Lower lobe of right lung (tissue), 2 donors: ENCODE data around the gene ALPI. TPM values are rescaled to one million over a fixed set of nuclear protein-coding genes. Genes with fewer than 3 reads are reported as not detected.

Source experiments
- ATAC-seq, 2 donors: fragments of 200-7000 bp; cut with Tn5 transposase; one replicate each; pipeline ENCODE4 v1.9.1; 2020 to 2022; ENCODE audit warnings: mild to moderate bottlenecking in 2 of 2, moderate library complexity in 2 of 2
- DNase-seq: peaks from one replicate; pipeline ENCODE4 v3.0.0-alpha.2; 2020
- H3K27ac ChIP-seq: fragments of 200-600 bp; one replicate; pipeline ENCODE4 v1.8.0; 2022
- H3K27me3 ChIP-seq: fragments of 200-600 bp; one replicate; pipeline ENCODE4 v1.8.0; 2022; ENCODE audit warnings: low read depth
- H3K36me3 ChIP-seq: fragments of 200-600 bp; one replicate; pipeline ENCODE4 v1.8.0; 2022; ENCODE audit warnings: mild to moderate bottlenecking
- H3K4me1 ChIP-seq: fragments of 200-600 bp; one replicate; pipeline ENCODE4 v1.8.0; 2022
- H3K4me3 ChIP-seq: fragments of 200-600 bp; one replicate; pipeline ENCODE4 v1.8.0; 2022; ENCODE audit warnings: mild to moderate bottlenecking
- H3K9me3 ChIP-seq: fragments of 200-600 bp; one replicate; pipeline ENCODE4 v1.8.0; 2022
- intact Hi-C: fragments of 100-400 bp; cut with DNase I; formaldehyde crosslinking; loops from one replicate; pipeline ENCODE4 v1.11.0; 2022
- total RNA-seq: library from RNA; stranded (reverse); fragmentation: NEBNext Ultra II Directional; extraction: Animal tissue kit (Norgen Biotek cat#: 25700); gene quantifications from one replicate; pipeline ENCODE4 v1.2.1, GENCODE V29; 2021
- TF ChIP-seq, protein P1 (sequence below): fragments of 200-600 bp; IDR thresholded peaks from one replicate; pipeline ENCODE4 v1.8.0; 2022; ENCODE audit warnings: antibody characterized with exemption, mild to moderate bottlenecking
- donor health status: DM: no; HTN: yes; CAD: no; lungs with severe emphysema.

Gene ALPI
- total RNA-seq, 1 donor from 2014 or later, result not detected

DNA sequence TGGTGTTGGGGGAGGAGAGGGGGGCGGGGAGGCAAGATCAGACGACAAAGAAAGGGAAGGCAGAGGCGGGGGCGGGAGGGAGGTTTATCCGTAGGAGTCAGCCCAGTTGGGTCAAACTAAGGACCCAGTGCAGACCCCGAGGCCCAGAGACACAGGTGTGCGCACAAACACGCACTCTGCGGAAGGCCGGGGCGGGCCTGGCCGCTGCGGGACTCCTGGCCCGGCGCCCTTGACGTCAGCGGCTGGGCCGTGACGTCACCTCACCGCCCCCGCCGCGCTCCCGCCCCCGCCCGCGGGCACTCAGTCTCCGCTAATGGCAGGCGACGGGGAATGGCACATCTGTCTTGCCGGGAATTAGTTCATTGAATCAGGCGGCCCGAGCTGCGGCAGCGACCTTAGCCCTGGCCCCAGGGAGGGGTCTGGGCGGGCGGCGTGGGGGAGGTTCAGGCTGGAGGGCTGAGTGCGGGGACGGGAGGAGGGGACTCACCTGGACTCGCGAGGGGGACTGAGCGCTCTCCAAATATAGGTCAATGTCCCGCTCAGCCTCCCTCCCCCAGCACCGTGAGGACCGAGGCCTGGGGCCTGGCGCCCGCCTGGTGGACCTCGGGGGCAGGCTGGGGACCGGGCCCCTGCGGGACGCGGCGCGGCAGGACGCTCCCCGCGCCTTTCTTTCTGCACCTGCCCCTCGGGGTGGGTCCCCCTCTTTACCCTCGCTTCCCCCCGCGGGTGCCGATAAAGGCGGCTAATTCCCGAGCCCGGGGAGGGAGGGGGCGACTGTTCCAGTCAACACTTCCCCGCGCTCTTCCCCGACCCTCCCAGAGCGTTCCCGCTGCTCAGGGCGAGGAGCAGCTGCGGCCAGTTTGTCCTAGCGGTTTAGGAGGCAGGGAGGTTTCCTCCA is 47.2 kb downstream of the ALPI start:
- Histone ChIP-seq H3K4me3 (peak overlapping the region; percentile 47), H3K27ac (no peak overlapping the region), H3K36me3 (no peaks in the 10 kb centered on the region), H3K9me3 (no peaks in the 10 kb centered on the region), H3K27me3 (peaks cover 57% of the 10 kb centered on the region), H3K4me1 (peaks cover 11% of the 10 kb centered on the region)
- peak; percentile 35 to 67 for ATAC-seq
- TF ChIP-seq, protein P1, sequence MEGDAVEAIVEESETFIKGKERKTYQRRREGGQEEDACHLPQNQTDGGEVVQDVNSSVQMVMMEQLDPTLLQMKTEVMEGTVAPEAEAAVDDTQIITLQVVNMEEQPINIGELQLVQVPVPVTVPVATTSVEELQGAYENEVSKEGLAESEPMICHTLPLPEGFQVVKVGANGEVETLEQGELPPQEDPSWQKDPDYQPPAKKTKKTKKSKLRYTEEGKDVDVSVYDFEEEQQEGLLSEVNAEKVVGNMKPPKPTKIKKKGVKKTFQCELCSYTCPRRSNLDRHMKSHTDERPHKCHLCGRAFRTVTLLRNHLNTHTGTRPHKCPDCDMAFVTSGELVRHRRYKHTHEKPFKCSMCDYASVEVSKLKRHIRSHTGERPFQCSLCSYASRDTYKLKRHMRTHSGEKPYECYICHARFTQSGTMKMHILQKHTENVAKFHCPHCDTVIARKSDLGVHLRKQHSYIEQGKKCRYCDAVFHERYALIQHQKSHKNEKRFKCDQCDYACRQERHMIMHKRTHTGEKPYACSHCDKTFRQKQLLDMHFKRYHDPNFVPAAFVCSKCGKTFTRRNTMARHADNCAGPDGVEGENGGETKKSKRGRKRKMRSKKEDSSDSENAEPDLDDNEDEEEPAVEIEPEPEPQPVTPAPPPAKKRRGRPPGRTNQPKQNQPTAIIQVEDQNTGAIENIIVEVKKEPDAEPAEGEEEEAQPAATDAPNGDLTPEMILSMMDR, result no peak
- DNase-seq, result no peak
- intact Hi-C loops, result no loop called here

DNA sequence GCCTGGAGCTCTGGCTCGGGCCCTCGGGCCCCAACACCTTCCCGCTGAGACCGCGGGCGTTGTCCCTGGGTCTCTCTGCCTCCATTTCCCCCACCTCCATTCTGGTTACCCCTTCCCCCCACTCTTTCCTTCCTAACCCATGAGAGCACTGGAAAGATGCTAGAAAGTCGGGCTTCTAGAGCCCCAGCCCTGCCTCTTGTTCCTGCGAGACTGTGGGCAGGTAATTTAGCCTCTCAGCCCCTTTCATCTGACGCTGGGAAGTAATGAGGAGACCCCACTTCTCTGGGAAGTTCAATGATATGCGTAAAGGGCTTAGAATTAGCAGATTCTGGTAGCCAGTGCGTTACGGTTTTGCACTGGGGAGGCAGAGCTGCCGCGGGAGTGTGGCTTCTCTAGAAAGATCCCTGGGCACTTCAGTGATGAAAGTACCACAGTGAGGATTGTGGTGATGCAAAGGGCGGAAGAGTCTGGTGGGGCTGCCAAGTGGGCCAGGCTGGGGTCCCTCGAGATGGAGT is 47.9 kb downstream of the ALPI start:
- peak overlapping the region; percentile 47 for H3K4me3 ChIP-seq
- H3K27ac ChIP-seq, result no peak overlapping the region
- peaks cover 11% of the 10 kb centered on the region for H3K4me1 ChIP-seq
- DNase-seq, result no peak
- no peak for ATAC-seq
- intact Hi-C loops, result no loop called here
- TF ChIP-seq, protein P1, result no peak
- peaks cover 60% of the 10 kb centered on the region for H3K27me3 ChIP-seq
- no peaks in the 10 kb centered on the region for H3K9me3 ChIP-seq
- H3K36me3 ChIP-seq, result no peaks in the 10 kb centered on the region

DNA sequence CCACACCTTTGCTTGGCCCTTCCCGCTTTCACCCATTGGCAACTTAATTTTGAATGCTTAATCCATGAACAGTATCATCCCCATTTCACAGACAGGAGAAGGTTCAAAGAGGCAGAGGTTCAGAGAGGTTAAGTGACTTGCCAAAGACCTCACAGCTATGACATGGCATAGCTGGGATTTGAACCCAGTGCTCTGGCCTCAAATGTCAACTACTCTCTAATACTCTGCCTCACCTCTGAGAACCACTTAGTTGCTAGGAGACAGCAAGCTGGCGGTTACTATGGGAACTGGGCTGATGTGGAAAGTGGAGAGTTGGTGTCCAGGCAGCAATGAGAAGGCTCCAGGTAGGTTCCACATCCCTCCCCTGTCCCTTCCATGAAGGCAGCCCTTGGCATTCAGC is 48.5 kb downstream of the ALPI start:
- ATAC-seq, result no peak
- no peak for DNase-seq
- Histone ChIP-seq H3K9me3 (no peaks in the 10 kb centered on the region), H3K36me3 (no peaks in the 10 kb centered on the region), H3K27ac (no peak overlapping the region), H3K27me3 (peaks cover 57% of the 10 kb centered on the region), H3K4me1 (peaks cover 11% of the 10 kb centered on the region), H3K4me3 (no peak overlapping the region)
- TF ChIP-seq, protein P1, result no peak
- intact Hi-C loops, result no loop called here

DNA sequence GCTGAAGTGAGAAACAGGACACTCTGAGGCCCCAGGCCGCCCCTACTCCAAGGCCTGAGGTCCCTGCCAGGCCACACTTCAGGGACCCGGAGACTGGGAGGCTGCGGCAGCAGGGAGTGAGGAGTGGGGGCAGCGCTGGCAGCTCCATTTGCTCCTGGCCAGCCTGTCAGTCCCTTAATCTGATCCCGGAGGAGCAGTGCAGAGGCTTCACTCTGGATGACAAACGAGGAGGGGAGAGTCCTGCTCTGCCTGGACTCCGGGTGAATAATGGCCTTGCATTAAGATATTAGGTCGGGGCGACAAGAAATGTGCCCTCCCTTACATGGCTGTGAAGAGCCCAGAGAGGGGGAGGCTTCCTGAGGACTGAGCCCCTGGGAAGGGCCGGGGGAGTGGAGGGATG is 49.9 kb downstream of the ALPI start:
- TF ChIP-seq, protein P1, result no peak
- Histone ChIP-seq H3K4me3 (no peak overlapping the region), H3K27me3 (peaks cover 57% of the 10 kb centered on the region), H3K9me3 (no peaks in the 10 kb centered on the region), H3K36me3 (no peaks in the 10 kb centered on the region), H3K27ac (no peak overlapping the region), H3K4me1 (peaks cover 11% of the 10 kb centered on the region)
- intact Hi-C loops, result no loop called here
- no peak for DNase-seq
- ATAC-seq, result no peak

DNA sequence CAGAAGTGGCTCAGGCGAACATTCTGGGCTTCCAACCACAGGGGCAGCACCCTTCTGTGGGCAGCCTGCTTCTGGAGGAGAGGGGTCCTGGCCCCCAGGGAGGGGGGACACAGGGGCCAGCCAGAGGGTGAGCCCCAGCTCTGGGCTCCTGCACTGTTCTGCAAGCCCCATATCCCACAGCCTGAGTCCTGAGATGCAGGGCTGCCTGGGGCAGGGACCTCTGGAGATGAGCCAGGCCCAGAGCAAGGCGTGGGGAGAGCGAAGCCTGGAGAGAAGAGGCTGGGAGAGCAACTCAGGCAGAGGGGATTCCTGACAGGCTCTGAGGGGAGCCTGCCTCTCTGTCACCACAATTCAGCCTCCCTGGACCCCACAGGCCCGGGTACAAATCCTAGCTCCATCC is 50.8 kb downstream of the ALPI start:
- Histone ChIP-seq H3K27me3 (peaks cover 52% of the 10 kb centered on the region), H3K4me1 (peaks cover 11% of the 10 kb centered on the region), H3K36me3 (no peaks in the 10 kb centered on the region), H3K27ac (no peak overlapping the region), H3K4me3 (no peak overlapping the region), H3K9me3 (no peaks in the 10 kb centered on the region)
- TF ChIP-seq, protein P1, result no peak
- ATAC-seq (no peak), DNase-seq (no peak)
- intact Hi-C loops, result no loop called here
